AG09319 (cell line): ENCODE data around the gene YEATS2.

Source experiments
- DNase-seq: peaks from one replicate; pipeline ENCODE4 v3.0.0-alpha.2; 2010; ENCODE audit warnings: low read depth; ENCODE audit errors: extremely low read depth
- TF ChIP-seq, protein P1 (sequence below): IDR thresholded peaks from 2 replicates; pipeline ENCODE4 v1.5.1; 2011; ENCODE audit warnings: low read depth, mild to moderate bottlenecking, inconsistent platforms, low read length, moderate library complexity

YEATS2 gene

DNA sequence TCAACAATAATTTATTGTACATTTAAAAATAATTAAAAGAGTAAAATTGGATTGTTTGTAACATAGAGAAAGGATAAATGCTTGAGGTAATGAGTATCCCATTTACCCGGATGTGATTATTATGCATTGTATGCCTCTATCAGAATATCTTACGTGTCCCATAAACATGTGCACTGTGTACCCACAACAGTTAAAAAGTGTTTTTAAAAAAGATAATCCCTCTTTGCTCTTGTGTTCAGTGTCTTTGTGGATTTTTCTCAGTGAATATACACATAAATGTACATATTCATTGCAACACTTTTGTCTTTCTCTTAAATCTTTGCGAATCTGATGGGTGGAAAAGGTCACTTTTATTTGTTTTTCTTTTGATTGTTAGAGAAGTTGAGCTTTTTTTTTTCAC is 20.4 kb downstream of the YEATS2 start:
- DNase-seq = no peak
- TF ChIP-seq, protein P1, sequence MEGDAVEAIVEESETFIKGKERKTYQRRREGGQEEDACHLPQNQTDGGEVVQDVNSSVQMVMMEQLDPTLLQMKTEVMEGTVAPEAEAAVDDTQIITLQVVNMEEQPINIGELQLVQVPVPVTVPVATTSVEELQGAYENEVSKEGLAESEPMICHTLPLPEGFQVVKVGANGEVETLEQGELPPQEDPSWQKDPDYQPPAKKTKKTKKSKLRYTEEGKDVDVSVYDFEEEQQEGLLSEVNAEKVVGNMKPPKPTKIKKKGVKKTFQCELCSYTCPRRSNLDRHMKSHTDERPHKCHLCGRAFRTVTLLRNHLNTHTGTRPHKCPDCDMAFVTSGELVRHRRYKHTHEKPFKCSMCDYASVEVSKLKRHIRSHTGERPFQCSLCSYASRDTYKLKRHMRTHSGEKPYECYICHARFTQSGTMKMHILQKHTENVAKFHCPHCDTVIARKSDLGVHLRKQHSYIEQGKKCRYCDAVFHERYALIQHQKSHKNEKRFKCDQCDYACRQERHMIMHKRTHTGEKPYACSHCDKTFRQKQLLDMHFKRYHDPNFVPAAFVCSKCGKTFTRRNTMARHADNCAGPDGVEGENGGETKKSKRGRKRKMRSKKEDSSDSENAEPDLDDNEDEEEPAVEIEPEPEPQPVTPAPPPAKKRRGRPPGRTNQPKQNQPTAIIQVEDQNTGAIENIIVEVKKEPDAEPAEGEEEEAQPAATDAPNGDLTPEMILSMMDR = no peak

- no peak for DNase-seq
- TF ChIP-seq, protein P1 = no peak
Observed at GRCh38 chr3:183725387-183725786, 27.8 kb downstream of the YEATS2 start.

DNA sequence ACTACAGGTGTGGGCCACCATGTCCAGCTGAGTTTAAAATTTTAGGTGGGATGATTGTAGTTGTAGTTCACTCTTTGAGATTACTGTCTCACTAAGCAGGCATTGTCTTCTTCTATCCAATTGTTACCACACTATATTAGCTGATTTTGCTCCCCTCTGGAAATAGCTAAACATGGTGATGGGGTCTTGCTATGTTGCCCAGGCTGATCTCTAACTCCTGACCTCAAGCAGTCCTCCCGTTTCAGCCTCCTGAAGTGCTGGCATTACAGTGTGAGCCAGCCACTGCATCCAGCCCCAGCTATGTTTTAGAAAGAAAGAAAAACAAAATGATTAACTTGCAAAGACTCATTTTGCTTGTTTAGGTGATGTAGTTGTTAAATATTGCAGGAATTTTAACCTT is 30.6 kb downstream of the YEATS2 start:
- TF ChIP-seq, protein P1 = no peak
- DNase-seq = no peak

DNA sequence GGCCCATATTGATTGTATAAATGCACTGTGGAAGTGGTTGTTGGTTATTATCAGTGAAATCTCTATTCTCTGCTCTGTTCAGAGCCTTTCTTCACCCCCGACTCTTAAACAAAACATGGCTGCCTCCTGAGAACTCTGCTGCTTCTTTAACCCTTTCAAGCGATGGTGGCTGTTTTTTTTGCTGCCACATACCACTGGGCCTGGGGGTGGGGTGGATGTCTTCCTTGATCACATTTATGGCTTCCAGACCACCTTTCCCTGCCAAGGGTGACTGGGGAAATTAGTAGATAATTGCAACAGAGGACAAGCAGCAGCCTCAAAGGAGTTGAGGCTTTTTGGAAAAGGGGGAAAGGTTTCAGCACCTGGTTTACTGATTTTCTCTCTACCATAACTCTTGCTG is 32.8 kb downstream of the YEATS2 start:
- TF ChIP-seq, protein P1 = no peak
- DNase-seq = no peak

GRCh38 chr3:183731611-183732010 is 34.0 kb downstream of the YEATS2 start:
- no peak for DNase-seq

DNA sequence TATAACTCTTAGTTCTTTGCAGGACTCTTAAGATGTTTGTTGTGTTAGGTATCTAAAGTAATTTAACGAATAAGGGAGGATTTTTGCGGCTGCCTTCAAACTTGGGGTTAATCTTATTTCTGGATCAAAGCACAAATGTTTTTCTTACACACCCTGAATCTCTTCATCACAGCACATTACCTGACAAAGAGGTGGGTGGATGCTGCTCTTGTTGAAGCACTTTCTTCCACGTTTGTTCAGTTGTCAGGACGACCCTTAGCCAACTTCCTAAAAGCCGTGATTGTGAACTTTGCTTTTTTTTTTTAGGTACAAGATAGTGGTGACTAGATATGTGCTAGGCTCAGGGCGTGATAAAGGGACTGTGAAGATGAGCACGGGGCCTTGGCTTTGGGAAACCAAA is 36.0 kb downstream of the YEATS2 start:
- no peak for DNase-seq
- TF ChIP-seq, protein P1 = no peak

More at GRCh38 chr3:183731611-183732010, 34.0 kb downstream of the YEATS2 start:
- TF ChIP-seq, protein P1 = no peak

DNA sequence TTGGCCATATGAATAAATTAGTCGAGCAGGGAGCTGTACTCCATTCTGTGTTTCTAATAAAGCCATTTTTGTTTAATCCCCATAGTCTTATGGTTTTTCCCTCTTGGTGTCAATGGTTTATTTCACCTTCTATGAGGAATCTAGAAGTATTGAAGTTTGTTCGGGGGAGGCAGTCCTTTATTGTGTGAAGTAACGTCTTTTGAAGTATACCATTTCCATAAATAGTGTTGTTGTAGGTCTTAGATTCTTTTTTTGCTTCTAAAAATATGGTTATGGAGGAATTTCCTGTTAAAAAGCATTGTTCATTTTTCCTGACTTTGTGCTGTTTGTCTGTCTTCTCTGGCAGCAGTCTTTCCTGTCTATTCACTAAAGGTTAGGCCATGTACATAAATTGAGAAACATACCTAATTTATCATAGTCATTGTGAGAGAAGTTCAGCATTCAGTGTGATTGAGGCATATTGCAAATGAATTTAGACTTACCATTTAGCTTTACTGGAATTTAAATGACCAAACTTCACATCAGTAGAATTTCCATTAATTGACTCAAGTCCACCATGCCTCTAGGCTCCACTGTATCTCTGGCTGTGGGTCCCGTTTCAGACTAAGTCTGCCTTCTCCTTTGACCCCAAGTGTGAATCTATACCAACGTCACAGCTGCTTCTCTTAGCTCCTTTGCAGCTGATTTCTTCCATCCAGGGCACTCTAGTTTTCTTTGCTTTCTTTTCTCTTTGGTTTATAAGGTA is 37.3 kb downstream of the YEATS2 start:
- DNase-seq = no peak
- TF ChIP-seq, protein P1 = no peak
